GM12891 (cell line): ENCODE data around the gene OR11L1.

Experiments used
- POLR2A ChIP-seq: IDR thresholded peaks from 2 replicates; pipeline ENCODE4 v1.6.1; 2011; ENCODE audit warnings: low read depth, low read length, control low read depth
- POLR2AphosphoS5 ChIP-seq: IDR thresholded peaks from 2 replicates; pipeline ENCODE4 v1.6.1; 2011; ENCODE audit warnings: low read depth, low read length, control low read depth
- TAF1 ChIP-seq: IDR thresholded peaks from 2 replicates; pipeline ENCODE4 v1.6.1; 2011; ENCODE audit warnings: low read depth, low read length, control low read depth

- TF ChIP-seq POLR2A (no peak), POLR2AphosphoS5 (no peak), TAF1 (no peak)
Observed at GRCh38 chr1:247849616-247850015, 7.9 kb upstream of the OR11L1 start.
